Breast epithelium (tissue), 3 donors: ENCODE results near the gene POLA2.

ENCODE experiments used
- CTCF ChIP-seq, 3 donors: fragments of 450-650 bp; IDR thresholded peaks; one replicate each; pipeline ENCODE4 v1.5.1; 2016 to 2017; ENCODE audit warnings: antibody characterized with exemption in 3 of 3, mild to moderate bottlenecking in 3 of 3, moderate library complexity in 3 of 3
- POLR2A ChIP-seq: fragments of 450-650 bp; IDR thresholded peaks from one replicate; pipeline ENCODE4 v1.6.1; 2016; ENCODE audit warnings: antibody characterized with exemption, mild to moderate bottlenecking, moderate library complexity

- no peak for TF ChIP-seq CTCF (IDR thresholded peaks at IDR 0.05)
- no peak for TF ChIP-seq POLR2A
Measured at GRCh38 chr11:65226103-65226442, 35.7 kb upstream of the POLA2 start.
